ENCODE data around the gene CCDC3.
"Not testable (repeated sequence)": the region's sequence is repeated elsewhere in the genome, so short reads cannot be mapped to it uniquely, and the experiment has no call there.

Gene CCDC3

GRCh38 chr10:13001041-13001886 is at the start of gene CCDC3:
Gene CCDC3 (minus strand): TSS chr10:13001713. CDS start chr10:13001570, 143 bp downstream.
- no peak for DNase-seq

- no peak for DNase-seq
These were observed 49.7 kb upstream of the CCDC3 start for GRCh38 chr10:13051126-13051694.

- no peak for DNase-seq
These were observed 48.4 kb upstream of the CCDC3 start for GRCh38 chr10:13049774-13050420.

GRCh38 chr10:13048762-13049161 is 47.2 kb upstream of the CCDC3 start:
- no peak for DNase-seq

- DNase-seq = no peak
These were observed 46.2 kb upstream of the CCDC3 start for GRCh38 chr10:13047529-13048206.

GRCh38 chr10:13046851-13047528 is 45.5 kb upstream of the CCDC3 start:
- DNase-seq = no peak

- DNase-seq = no peak
These were observed 42.0 kb upstream of the CCDC3 start for GRCh38 chr10:13043520-13043919.

GRCh38 chr10:13039761-13040160 is 38.2 kb upstream of the CCDC3 start:
- no peak for DNase-seq

- DNase-seq = no peak
These were observed 36.9 kb upstream of the CCDC3 start for GRCh38 chr10:13038391-13038790.

GRCh38 chr10:13037832-13038231 is 36.3 kb upstream of the CCDC3 start:
- no peak for DNase-seq

GRCh38 chr10:13036841-13037240 is 35.3 kb upstream of the CCDC3 start:
- no peak for DNase-seq

GRCh38 chr10:13035731-13036130 is 34.2 kb upstream of the CCDC3 start:
- DNase-seq = not testable (repeated sequence)

- DNase-seq = no peak
These were observed 25.4 kb upstream of the CCDC3 start for GRCh38 chr10:13026873-13027272.

- no peak for DNase-seq
These were observed 22.2 kb upstream of the CCDC3 start for GRCh38 chr10:13023754-13024153.

GRCh38 chr10:13019280-13019679 is 17.8 kb upstream of the CCDC3 start:
- DNase-seq = no peak

- no peak for DNase-seq
These were observed 16.7 kb upstream of the CCDC3 start for GRCh38 chr10:13018171-13018570.

GRCh38 chr10:13016886-13017285 is 15.4 kb upstream of the CCDC3 start:
- DNase-seq = no peak

GRCh38 chr10:13016426-13016825 is 14.9 kb upstream of the CCDC3 start:
- no peak for DNase-seq

- no peak for DNase-seq
These were observed 4.5 kb upstream of the CCDC3 start for GRCh38 chr10:13006037-13006436.

- no peak for DNase-seq
These were observed 2.2 kb upstream of the CCDC3 start for GRCh38 chr10:13003759-13004158.

GRCh38 chr10:13003004-13003403 is 1.5 kb upstream of the CCDC3 start:
- DNase-seq = no peak

- no peak for DNase-seq
These were observed 337 bp upstream of the CCDC3 start for GRCh38 chr10:13001887-13002212.

- no peak for DNase-seq
These were observed 1.1 kb downstream of the CCDC3 start for GRCh38 chr10:13000431-13000830.

Data from NCI-H526 treated with DMSO at 0.1 percent for 48 hours (cell line).